Osteocyte (in vitro differentiated cells): Measurements from ENCODE around the gene TEN1. TPM values are rescaled to one million over a fixed set of nuclear protein-coding genes. Genes with fewer than 3 reads are reported as not detected.

Experiments used
- DNase-seq: peaks from one replicate; pipeline ENCODE4 v3.0.0; 2021; ENCODE audit warnings: mixed read lengths; ENCODE audit not compliant: unreplicated experiment; ENCODE audit errors: extremely low spot score
- H3K27ac Mint-ChIP-seq: one replicate; pipeline ENCODE4 v1.8.0; 2021; ENCODE audit warnings: mild to moderate bottlenecking, mixed read lengths; ENCODE audit not compliant: unreplicated experiment
- H3K27me3 Mint-ChIP-seq: one replicate; pipeline ENCODE4 v1.8.0; 2021; ENCODE audit warnings: mixed read lengths; ENCODE audit not compliant: unreplicated experiment
- H3K36me3 Mint-ChIP-seq: one replicate; pipeline ENCODE4 v1.8.0; 2021; ENCODE audit warnings: mixed read lengths; ENCODE audit not compliant: unreplicated experiment
- H3K4me1 Mint-ChIP-seq: one replicate; pipeline ENCODE4 v1.8.0; 2021; ENCODE audit warnings: mixed read lengths; ENCODE audit not compliant: unreplicated experiment
- H3K4me3 Mint-ChIP-seq: one replicate; pipeline ENCODE4 v1.8.0; 2021; ENCODE audit warnings: mild to moderate bottlenecking, moderate library complexity, mixed read lengths; ENCODE audit not compliant: unreplicated experiment
- H3K9me3 Mint-ChIP-seq: one replicate; pipeline ENCODE4 v1.8.0; 2021; ENCODE audit warnings: mixed read lengths; ENCODE audit not compliant: unreplicated experiment
- total RNA-seq: library from RNA; stranded (reverse); gene quantifications from 2 replicates; pipeline ENCODE4 v1.2.1, GENCODE V29; 2021
- TF ChIP-seq, protein P1 (sequence below): fragments of 200-600 bp; sonication (generic); IDR thresholded peaks from 2 replicates; pipeline ENCODE4 v1.5.0; 2021; ENCODE audit warnings: antibody characterized with exemption, mild to moderate bottlenecking, moderate library complexity

The TEN1 gene
- total RNA-seq, 1 donor from 2014 or later = 23.7 TPM

DNA sequence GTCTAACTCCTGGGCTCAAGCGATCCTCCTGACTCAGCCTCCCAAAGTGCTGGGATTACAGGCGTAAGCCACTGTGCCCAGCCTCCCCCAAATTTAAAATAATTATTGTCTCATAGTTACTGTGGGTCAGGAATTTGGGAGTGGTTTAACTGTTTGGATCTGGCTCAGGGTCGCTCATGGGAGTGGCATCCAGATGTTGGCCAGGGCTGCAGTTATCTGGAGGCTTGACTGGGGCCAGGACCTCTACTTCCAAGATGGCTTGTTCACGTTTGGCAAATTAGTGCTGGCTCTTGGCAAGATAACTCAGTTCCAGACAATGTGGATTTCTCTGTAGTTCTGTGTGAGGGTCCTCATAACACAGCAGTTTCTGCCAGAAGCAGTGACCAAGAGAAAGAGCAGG lies 8.0 kb downstream of the TEN1 start:
- TF ChIP-seq, protein P1, sequence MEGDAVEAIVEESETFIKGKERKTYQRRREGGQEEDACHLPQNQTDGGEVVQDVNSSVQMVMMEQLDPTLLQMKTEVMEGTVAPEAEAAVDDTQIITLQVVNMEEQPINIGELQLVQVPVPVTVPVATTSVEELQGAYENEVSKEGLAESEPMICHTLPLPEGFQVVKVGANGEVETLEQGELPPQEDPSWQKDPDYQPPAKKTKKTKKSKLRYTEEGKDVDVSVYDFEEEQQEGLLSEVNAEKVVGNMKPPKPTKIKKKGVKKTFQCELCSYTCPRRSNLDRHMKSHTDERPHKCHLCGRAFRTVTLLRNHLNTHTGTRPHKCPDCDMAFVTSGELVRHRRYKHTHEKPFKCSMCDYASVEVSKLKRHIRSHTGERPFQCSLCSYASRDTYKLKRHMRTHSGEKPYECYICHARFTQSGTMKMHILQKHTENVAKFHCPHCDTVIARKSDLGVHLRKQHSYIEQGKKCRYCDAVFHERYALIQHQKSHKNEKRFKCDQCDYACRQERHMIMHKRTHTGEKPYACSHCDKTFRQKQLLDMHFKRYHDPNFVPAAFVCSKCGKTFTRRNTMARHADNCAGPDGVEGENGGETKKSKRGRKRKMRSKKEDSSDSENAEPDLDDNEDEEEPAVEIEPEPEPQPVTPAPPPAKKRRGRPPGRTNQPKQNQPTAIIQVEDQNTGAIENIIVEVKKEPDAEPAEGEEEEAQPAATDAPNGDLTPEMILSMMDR = no peak
- H3K36me3 Mint-ChIP-seq = peaks cover 16% of the 10 kb centered on the region
- H3K27me3 Mint-ChIP-seq = no peaks in the 10 kb centered on the region
- no peak overlapping the region for H3K4me3 Mint-ChIP-seq
- peaks cover 17% of the 10 kb centered on the region for H3K4me1 Mint-ChIP-seq
- no peaks in the 10 kb centered on the region for H3K9me3 Mint-ChIP-seq
- no peak for DNase-seq
- no peak overlapping the region for H3K27ac Mint-ChIP-seq

DNA sequence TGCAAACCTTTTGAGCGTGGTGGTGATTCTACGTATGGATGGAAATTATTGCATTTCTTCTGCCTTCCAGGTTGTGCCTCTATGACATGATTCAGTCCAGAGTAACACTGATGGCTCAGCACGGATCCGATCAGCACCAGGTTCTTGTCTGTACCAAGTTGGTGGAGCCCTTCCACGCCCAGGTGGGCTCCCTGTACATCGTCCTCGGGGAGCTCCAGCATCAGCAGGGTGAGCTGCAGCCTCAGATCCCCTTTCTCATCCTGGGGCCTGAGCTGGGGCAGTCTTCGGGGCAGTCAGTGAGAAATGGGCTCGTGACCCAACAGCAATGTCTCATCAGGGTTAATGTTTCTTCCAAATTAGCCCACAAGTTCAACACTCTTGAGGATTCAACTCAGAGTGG lies 12.4 kb downstream of the TEN1 start:
- H3K4me1 Mint-ChIP-seq = no peaks in the 10 kb centered on the region
- DNase-seq = no peak

DNA sequence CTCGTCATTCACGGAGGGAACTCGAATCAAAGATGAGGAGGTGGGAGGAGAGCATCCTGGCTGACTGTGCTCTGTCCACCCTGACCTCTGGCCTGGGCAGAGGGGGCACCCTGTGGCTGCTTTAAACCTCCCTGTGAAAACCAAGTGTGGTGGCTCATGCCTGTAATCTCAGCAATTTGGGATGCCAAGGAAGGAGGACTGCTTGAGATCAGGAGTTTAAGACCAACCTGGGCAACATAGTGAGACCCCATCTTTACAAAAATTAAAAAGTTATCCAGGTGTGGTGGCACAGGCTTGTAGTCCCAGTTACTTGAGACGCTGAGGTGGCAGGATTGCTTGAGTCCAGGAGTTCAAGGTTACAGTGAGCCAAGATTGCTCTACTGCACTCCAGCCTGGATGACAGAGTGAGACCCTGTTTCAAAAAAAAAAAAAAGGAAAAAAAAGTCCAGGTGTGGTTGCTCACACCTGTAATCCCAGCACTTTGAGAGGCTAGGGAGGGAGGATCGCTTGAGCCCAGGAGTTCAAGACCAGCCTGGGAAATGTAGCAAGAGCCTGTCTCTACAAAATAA lies 15.8 kb downstream of the TEN1 start:
- H3K27ac Mint-ChIP-seq = no peak overlapping the region
- H3K4me1 Mint-ChIP-seq = peaks cover 10% of the 10 kb centered on the region
- DNase-seq = no peak
- H3K4me3 Mint-ChIP-seq = no peak overlapping the region
- H3K27me3 Mint-ChIP-seq = no peaks in the 10 kb centered on the region
- H3K36me3 Mint-ChIP-seq = peaks cover 23% of the 10 kb centered on the region
- TF ChIP-seq, protein P1 = no peak
- H3K9me3 Mint-ChIP-seq = no peaks in the 10 kb centered on the region

More for the DNA sequence above, 12.4 kb downstream of the TEN1 start:
- H3K4me3 Mint-ChIP-seq = no peak overlapping the region
- H3K9me3 Mint-ChIP-seq = no peaks in the 10 kb centered on the region
- H3K27me3 Mint-ChIP-seq = no peaks in the 10 kb centered on the region
- TF ChIP-seq, protein P1 = no peak
- no peak overlapping the region for H3K27ac Mint-ChIP-seq
- H3K36me3 Mint-ChIP-seq = peaks cover 28% of the 10 kb centered on the region

- no peak overlapping the region for H3K27ac Mint-ChIP-seq
- H3K9me3 Mint-ChIP-seq = no peaks in the 10 kb centered on the region
- peaks cover 23% of the 10 kb centered on the region for H3K36me3 Mint-ChIP-seq
- no peak overlapping the region for H3K4me3 Mint-ChIP-seq
- peaks cover 10% of the 10 kb centered on the region for H3K4me1 Mint-ChIP-seq
- no peaks in the 10 kb centered on the region for H3K27me3 Mint-ChIP-seq
- TF ChIP-seq, protein P1 = no peak
- no peak for DNase-seq
Observed at GRCh38 chr17:75995385-75995925, 16.4 kb downstream of the TEN1 start.

- H3K4me3 Mint-ChIP-seq = no peak overlapping the region
- peak overlapping the region; percentile 4 for H3K27ac Mint-ChIP-seq
- DNase-seq = no peak
- no peaks in the 10 kb centered on the region for H3K9me3 Mint-ChIP-seq
- peaks cover 10% of the 10 kb centered on the region for H3K4me1 Mint-ChIP-seq
- peaks cover 14% of the 10 kb centered on the region for H3K36me3 Mint-ChIP-seq
- no peaks in the 10 kb centered on the region for H3K27me3 Mint-ChIP-seq
- TF ChIP-seq, protein P1 = no peak
Observed at GRCh38 chr17:75996665-75997590, 17.9 kb downstream of the TEN1 start.
